Lower lobe of right lung (tissue), 2 donors: ENCODE data around the gene TRAPPC6A. TPM values are rescaled to one million over a fixed set of nuclear protein-coding genes. Genes with fewer than 3 reads are reported as not detected.

Experiments
- ATAC-seq, 2 donors: fragments of 200-7000 bp; cut with Tn5 transposase; one replicate each; pipeline ENCODE4 v1.9.1; 2020 to 2022; ENCODE audit warnings: mild to moderate bottlenecking in 2 of 2, moderate library complexity in 2 of 2
- DNase-seq: peaks from one replicate; pipeline ENCODE4 v3.0.0-alpha.2; 2020
- H3K27ac ChIP-seq: fragments of 200-600 bp; one replicate; pipeline ENCODE4 v1.8.0; 2022
- H3K27me3 ChIP-seq: fragments of 200-600 bp; one replicate; pipeline ENCODE4 v1.8.0; 2022; ENCODE audit warnings: low read depth
- H3K36me3 ChIP-seq: fragments of 200-600 bp; one replicate; pipeline ENCODE4 v1.8.0; 2022; ENCODE audit warnings: mild to moderate bottlenecking
- H3K4me1 ChIP-seq: fragments of 200-600 bp; one replicate; pipeline ENCODE4 v1.8.0; 2022
- H3K4me3 ChIP-seq: fragments of 200-600 bp; one replicate; pipeline ENCODE4 v1.8.0; 2022; ENCODE audit warnings: mild to moderate bottlenecking
- H3K9me3 ChIP-seq: fragments of 200-600 bp; one replicate; pipeline ENCODE4 v1.8.0; 2022
- CTCF ChIP-seq: fragments of 200-600 bp; IDR thresholded peaks from one replicate; pipeline ENCODE4 v1.8.0; 2022; ENCODE audit warnings: antibody characterized with exemption, mild to moderate bottlenecking
- intact Hi-C: fragments of 100-400 bp; cut with DNase I; formaldehyde crosslinking; loops from one replicate; pipeline ENCODE4 v1.11.0; 2022
- total RNA-seq: library from RNA; stranded (reverse); fragmentation: NEBNext Ultra II Directional; extraction: Animal tissue kit (Norgen Biotek cat#: 25700); gene quantifications from one replicate; pipeline ENCODE4 v1.2.1, GENCODE V29; 2021
- donor health status: DM: no; HTN: yes; CAD: no; lungs with severe emphysema.

Gene TRAPPC6A
- total RNA-seq, 1 donor from 2014 or later: 18.4 TPM

- intact Hi-C loops: no loop called here
- Histone ChIP-seq H3K36me3 (peaks cover 4% of the 10 kb centered on the region), H3K4me1 (no peaks in the 10 kb centered on the region), H3K4me3 (no peak overlapping the region), H3K27ac (no peak overlapping the region), H3K27me3 (no peaks in the 10 kb centered on the region), H3K9me3 (no peaks in the 10 kb centered on the region)
- no peak for TF ChIP-seq CTCF
- ATAC-seq: peak; percentile 8 to 14
- DNase-seq: no peak
These were observed 8.7 kb upstream of the TRAPPC6A start for GRCh38 chr19:45186509-45187334.

GRCh38 chr19:45184115-45184514, 6.1 kb upstream of the TRAPPC6A start:
- Histone ChIP-seq H3K27me3 (no peaks in the 10 kb centered on the region), H3K4me3 (no peak overlapping the region), H3K27ac (no peak overlapping the region), H3K9me3 (no peaks in the 10 kb centered on the region), H3K36me3 (peaks cover 19% of the 10 kb centered on the region), H3K4me1 (peaks cover 20% of the 10 kb centered on the region)
- DNase-seq (no peak), ATAC-seq (no peak)
- no peak for TF ChIP-seq CTCF
- intact Hi-C loops: no loop called here

- intact Hi-C loops: no loop called here
- H3K9me3 ChIP-seq: no peaks in the 10 kb centered on the region
- no peak overlapping the region for H3K27ac ChIP-seq
- H3K4me1 ChIP-seq: peaks cover 20% of the 10 kb centered on the region
- TF ChIP-seq CTCF: no peak
- ATAC-seq: no peak
- H3K4me3 ChIP-seq: no peak overlapping the region
- no peak for DNase-seq
- H3K36me3 ChIP-seq: peaks cover 19% of the 10 kb centered on the region
- H3K27me3 ChIP-seq: no peaks in the 10 kb centered on the region
These were observed 4.7 kb upstream of the TRAPPC6A start for GRCh38 chr19:45182758-45183157.

DNA sequence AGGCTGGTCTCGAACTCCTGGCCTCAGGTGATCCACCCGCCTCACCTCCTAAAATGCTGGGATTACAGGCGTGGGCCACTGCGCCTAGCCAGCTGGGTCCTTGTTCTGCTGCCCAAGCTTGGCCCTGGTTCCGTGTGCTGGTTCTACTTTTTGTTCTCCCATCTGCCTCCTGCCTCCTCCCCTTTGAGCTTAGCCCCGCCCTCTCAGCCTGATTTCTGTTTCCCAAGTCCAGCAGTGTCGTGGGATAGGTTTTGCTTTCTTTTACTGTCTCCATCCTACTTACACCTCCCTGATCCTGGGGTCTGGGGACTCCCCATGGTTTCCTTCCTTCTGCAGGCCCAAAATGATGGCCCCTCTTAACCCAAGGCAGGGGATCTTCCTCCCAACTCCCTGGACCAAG, 2.9 kb upstream of the TRAPPC6A start:
- Histone ChIP-seq H3K4me1 (peaks cover 33% of the 10 kb centered on the region), H3K27ac (no peak overlapping the region), H3K4me3 (no peak overlapping the region), H3K36me3 (peaks cover 19% of the 10 kb centered on the region), H3K9me3 (no peaks in the 10 kb centered on the region), H3K27me3 (no peaks in the 10 kb centered on the region)
- DNase-seq: no peak
- intact Hi-C loops: no loop called here
- no peak for ATAC-seq
- no peak for TF ChIP-seq CTCF

DNA sequence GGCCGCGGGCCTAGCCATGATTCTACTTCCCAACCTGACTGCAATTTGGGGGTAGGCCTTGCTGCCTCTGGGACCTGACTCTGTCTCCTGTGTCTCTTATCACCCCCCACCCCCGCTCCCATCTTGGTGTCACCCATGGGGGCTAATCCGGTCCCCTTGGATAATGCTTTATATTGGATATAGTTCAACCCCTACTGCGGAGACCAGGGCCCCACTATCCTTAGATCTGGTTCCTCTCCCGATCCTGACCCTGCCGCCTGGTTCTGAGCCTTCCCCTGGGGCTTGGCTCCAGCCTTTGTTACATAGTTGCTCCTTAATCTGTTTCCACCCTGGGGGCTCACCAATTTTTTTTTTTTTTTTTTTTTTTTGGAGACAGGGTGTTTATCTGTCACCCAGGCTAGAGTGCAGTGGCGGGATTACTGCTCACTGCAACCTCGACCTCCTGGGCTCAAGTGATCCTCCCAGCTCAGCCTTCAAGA, 1.9 kb upstream of the TRAPPC6A start:
- TF ChIP-seq CTCF: no peak
- Histone ChIP-seq H3K36me3 (peaks cover 19% of the 10 kb centered on the region), H3K4me1 (peaks cover 33% of the 10 kb centered on the region), H3K4me3 (peak overlapping the region; percentile 85), H3K9me3 (no peaks in the 10 kb centered on the region), H3K27me3 (no peaks in the 10 kb centered on the region), H3K27ac (peak overlapping the region; percentile 87)
- intact Hi-C loops: no loop called here
- no peak for ATAC-seq
- DNase-seq: no peak
